Eye (tissue), 1 donor: Measurements from ENCODE around the gene CCDC178.
"Not testable (repeated sequence)": the region's sequence is repeated elsewhere in the genome, so short reads cannot be mapped to it uniquely, and the experiment has no call there.

Experiments used
- DNase-seq: peaks from one replicate; pipeline ENCODE4 v3.0.0-alpha.2; 2015

CCDC178 gene

DNA sequence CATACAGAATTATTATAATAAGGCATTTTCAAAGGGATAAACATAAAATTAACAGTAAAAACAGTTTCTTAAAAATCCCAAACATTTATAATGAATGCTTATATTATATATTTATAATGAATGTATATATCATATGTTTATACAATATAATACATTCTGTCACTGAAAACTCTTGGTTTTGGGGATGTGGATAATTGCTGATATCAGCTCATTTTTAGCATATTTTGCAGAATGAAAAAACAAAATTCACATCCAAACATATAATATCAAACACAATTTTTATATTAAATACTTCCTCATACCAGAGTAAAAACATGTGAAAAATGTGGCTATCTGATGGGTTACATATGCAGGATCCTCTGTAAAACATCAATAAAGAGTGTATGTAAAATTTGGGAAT is 465.0 kb downstream of the CCDC178 start:
- DNase-seq: no peak

DNA sequence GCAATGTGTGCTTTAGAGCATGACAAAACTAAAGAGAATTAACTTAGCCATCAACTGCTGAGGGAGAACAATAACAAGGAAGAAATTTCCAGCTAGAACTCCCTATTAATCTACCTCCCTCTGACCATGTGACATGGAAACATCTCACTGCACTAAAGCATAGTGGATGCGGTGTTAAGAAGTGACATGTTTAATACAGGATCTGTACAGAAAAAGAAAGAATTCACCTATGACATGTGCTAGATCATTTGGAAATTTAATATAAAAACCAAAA is 465.4 kb downstream of the CCDC178 start:
- no peak for DNase-seq

DNA sequence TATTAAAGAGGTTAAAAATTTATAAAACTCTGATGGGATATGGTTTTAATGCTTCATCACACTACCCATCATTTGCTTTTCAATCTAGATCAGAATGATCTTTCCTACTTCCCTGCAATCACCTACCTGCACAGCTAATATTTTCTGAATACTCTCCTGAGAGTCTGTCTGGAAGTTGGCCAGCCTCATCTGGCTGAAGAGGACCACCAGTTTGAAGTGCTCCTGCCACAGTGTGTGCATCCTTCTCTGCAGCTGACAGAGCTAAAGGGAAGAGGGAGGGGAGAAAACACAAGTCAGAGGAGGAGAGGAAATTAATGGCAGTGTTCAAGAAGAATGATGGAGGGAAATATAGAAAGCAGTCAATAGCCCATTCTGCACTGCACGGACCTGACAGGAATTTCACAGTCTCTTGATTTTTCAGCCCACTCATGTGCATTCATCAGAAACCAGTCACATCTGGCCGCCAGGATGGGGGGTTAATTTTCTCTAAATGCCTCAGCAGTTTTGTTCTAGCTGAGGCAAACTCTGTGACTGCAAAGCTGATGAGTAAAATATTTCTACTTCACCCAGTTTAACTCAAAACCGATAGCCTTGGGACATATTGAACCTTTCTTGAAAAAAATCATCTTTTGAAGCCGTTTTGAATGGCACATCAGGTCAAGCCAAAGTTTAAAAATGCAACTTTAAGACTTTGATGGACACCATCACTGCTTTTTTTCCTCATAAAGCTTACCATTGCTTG is 465.9 kb downstream of the CCDC178 start:
- DNase-seq: peak; percentile 77

DNA sequence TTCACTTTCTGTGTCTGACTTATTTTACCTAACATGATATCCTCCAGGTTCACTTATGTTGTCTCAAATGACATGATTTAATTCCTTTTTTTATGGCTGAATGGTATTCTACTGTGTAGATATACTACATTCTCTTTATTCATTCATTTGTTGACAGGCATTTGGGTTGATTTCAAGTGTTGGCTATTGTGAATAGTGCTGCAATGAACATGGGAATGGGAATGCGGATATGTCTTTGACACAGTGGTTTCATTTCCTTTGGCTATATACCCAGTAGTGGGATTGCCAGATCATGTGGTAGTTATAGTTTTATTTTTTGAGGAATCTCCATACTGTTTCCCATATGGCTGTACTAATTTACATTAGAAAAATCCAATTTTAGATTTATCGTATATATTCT is 472.3 kb downstream of the CCDC178 start:
- no peak for DNase-seq

DNA sequence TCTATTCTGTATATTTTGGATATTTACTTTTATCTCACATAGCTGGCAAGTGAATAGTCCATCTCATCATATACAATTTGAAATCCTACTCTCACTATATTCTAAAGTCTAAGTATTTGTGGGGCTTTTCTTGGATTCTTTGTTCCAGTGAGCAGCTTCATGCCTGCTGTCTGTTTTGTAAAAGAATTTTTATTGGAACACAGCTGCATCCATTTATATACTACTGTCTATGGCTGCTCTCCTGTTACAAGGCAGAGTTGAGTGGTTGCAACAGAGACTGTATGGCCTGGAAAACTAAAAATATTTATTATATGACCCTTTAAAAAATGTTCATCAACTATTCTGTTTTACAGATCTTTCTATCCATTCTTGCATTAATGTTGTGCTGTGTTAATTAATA is 474.4 kb downstream of the CCDC178 start:
- DNase-seq: no peak

DNA sequence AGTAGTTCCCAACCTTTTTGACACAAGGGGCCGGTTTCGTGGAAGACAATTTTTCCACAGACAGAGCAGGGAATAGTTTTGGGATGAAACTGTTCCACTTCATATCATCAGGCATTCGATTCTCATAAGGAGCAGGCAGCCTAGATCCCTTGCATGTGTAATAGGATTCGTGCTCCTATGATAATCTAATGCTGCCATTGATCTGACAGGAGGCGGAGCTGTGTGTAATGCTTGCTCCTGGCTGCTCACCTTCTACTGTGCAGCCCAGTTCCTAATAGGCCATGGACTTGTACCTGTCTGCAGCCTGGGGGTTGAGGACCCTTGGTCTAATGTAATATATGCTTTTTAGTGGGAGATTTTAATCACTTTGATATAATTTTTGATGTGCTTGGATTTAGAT is 479.0 kb downstream of the CCDC178 start:
- DNase-seq: no peak

DNA sequence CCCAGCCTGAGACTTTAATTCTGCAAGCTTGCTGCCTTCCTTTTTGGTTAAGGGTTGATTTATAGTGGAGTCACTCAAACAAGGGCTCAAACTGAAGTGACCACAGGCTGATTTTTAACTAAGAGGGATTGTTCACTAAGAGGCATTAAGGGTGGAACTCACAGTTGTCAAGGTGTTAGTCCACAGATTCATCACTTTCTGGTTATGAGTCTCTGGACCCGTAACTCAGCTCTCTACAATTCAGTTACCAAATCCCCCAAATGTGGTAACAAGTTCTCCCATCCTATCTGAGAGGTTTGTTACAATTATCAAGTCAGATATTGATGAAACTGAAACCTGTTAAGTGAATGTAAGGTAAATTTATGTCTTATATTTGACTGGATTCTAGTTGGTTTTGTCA is 481.8 kb downstream of the CCDC178 start:
- no peak for DNase-seq

DNA sequence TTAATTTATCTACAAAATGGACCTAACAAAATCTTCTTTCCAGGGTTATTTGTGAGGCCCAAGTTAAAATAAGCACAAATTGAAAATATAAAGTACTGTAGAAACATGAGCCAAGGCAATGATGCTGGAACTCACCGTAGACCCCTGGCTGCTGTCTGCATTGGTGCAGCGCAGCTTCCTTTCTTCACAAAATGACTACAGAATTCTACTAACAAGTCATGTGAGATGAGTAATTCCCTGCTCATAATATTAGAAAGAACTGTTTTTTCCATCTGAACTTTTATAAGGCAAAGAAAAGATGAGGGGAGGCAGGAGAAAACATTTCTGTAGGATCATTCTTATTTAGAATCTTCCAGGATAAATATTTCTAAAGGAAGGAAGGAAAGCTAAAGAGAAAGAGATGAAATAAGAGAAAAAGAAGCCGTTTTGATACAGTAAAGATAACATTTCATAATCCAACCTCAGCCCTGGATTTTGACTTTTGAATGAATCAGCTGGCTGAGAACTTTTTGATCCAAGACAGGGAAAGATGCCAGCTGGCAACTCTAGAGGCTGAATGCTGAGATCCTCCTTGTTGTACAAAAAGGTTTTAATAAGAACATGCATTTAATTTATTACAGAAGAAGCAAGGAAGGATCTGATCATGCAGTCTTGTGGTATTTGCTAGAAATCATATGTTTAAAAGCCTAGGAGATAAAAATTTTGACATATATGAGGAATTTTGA is 483.8 kb downstream of the CCDC178 start:
- DNase-seq: peak; percentile 55

DNA sequence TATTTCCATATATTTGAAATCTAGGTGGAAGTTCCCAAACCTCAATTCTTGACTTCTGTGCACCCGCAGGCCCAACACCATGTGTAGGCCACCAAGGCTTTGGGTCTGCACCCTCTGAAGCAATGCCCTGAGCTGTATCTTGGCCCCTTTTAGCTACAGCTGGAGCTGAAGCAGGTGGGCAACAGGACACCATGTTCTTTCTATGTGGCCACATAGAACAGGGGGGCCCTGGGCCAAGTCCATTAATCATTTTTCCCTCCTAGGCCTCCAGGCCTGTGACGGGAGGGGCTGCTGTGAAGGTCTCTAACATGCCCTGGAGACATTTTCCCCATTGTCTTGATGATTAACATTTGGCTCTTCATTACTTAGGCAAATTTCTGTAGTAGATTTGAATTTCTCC is 488.2 kb downstream of the CCDC178 start:
- DNase-seq: not testable (repeated sequence)

DNA sequence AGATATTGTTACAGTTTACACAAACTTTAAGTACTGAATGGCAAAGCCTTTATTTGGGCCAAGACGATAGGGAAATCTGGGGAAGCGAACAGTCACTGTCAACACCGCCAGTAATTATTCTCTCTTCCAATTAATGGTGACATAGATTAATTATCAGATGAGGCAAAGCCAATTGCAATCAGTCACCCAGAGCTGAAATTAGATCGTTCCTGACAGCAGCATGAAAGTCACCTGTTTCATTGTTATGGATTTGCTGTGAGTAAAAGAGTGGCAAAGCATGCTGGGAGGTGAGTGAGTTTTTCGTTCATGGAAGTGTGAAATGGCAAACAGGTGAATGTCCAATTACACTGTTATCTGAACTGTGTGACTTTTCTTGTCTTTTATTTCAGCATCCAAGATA is 502.9 kb downstream of the CCDC178 start:
- peak; percentile 79 for DNase-seq

DNA sequence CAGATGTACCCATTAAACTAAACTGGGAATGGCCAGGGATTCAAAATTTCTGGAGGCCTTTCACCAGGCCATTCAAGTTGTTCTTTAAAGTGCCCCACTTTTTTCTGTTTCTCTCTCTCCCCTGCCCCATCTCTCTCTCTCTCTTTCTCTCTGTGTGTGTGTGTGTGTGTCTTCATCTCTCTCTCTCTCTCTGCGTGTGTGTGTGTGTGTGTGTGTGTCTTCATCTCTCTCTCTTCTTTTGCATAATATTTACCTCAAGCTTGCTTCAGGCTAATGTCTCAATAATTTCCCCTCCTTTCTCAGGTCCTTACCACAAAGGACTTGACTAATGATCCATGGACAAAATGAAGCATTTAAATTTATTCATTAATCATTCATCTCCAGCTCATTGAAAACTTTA is 503.5 kb downstream of the CCDC178 start:
- peak; percentile 69 for DNase-seq

DNA sequence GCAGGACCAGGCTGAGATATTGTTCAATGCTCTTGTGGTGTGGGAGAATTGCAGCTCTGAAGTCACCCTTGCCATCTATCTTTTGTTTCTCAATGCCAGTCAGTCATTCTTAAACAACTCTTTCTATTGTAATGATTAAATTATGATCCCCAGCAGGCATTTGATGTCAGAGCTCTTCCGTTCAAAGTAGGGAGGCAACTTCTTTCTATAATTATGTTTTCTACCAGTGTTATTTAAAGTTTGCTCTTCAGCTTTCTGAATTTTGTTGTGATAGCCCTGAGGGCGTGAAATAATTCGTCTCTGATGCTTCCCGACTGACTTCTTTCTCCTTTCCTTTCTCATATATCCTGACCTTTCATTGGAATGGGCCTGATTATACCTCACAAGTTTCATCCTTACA is 506.3 kb downstream of the CCDC178 start:
- DNase-seq: no peak

DNA sequence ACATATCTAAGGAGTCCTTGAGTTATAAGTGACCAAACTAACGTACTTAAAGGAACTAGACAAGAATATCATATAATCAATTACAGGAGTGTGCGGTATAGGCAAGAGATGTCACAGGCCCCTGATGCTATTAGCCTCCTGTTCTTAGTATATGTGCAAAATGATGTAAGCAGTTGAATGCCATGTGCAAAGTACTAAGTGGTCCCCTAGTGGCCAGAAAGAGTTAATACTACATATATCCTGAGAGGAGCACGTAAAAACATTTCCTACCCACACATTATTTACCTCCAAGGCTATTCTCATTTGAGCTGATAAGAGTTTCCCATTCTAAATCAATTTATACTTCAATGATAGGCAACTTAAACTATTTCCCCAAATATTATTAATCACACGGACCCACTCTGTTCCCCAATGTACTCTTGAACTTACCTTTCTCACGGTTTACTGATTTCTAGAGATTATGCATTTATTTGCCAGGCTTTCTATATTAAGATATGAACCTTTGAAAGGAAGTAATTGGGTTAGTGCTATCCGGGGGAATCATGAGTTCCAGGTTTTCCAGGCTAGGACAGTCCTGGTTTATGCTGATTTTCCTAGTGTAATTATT is 509.7 kb downstream of the CCDC178 start:
- peak; percentile 48 for DNase-seq

DNA sequence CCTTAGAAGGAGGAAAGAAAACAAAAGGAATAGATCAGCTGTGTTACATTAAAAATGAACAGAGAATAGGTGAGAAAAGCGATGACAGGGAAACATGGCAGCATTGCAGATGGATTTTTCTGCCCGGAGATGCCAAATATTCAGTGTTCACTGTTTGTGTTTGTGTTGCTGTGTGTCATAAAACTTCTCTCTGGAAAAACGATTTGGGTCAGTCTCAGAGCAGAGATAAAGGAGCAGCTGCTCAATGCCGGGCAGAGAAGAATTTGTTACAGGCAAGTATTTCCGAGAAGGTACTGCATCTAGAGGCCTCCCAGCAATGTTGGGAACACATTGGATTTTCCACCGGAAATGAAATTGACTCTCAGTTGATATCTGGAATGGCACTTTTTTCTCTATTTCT is 511.3 kb downstream of the CCDC178 start:
- no peak for DNase-seq

DNA sequence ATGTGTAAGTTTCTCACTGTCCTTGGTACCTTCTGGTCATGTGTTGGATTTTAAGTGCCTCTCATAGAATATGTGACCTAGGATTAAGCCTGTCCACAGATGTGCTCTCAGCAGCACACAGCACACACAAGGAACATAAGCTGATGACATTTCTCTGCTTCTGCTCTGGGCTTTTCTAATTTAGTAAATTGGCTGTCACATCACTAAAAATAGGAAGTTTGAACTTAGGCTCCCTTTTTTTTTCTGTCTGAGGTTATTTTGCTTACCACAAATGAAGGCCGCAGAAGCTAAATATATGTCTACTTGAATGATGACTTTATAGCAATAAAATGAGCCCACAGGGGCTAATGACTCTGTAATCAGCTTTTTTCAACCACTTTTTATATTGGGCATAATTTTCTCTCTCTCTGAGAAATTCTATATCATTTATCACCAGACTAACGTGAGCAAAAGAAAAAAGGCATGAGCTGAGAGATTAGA is 517.5 kb downstream of the CCDC178 start:
- no peak for DNase-seq

DNA sequence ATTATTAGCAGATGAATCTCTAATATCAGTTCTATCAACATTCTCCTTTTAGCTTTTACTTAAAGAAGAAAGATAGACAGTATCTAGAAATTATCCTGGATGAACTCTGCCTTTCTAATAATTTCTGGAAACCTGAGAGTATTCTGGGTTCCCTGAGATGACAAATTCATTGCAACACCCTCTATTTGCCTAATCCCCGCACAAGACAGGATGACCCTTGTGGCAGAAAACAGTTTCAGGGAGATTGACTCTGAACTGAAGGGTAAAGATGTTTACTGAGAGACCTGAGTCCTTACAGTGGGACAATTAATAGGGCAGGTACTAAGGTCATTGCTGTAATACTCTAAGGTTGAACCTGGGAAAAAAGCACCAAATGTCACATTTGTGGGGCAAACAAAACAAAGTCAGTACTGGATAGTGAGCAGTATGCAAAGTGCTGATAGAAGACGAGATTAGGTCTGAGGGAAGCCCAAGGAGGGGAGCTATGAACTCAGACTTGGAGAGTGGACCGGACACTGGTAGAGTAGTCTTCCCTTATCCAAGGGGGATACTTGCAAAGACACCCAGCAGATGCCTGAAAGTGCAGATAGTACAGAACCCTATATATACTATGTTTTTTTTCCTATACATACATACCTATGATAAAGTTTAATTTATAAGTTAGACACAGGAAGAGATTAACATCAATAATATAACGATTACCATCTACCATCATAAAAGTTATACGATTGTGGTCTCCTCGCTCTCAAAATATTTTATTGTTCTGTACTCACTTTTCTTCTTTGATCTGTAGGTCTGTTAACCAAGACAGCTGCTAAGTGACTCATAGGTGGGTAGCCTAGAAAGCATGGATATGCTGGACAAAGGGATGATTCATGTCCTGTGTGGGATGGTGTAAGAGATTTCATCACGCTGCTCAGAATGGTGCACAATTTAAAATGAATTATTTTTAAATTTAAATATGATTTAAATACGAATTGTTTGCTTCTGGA is 519.4 kb downstream of the CCDC178 start:
- DNase-seq: no peak

DNA sequence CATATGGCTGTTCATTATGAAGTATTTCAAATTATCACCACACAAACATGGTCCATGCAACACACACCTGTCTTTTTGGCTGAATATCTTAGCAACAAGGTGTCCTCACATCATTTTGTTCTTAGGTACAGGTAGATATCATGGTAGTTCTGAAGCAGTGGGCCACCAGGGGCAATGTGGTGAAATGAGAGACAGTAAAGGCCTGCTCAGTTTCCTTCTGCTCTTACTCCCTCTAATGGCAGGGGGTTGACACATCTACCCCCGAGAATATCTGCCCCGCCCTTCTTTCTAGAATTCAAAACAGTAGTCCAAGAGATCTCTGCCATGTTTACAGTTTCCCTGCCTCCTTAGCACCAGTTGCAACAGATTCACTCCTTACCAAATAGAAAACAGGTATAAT is 520.7 kb downstream of the CCDC178 start:
- DNase-seq: peak; percentile 39

DNA sequence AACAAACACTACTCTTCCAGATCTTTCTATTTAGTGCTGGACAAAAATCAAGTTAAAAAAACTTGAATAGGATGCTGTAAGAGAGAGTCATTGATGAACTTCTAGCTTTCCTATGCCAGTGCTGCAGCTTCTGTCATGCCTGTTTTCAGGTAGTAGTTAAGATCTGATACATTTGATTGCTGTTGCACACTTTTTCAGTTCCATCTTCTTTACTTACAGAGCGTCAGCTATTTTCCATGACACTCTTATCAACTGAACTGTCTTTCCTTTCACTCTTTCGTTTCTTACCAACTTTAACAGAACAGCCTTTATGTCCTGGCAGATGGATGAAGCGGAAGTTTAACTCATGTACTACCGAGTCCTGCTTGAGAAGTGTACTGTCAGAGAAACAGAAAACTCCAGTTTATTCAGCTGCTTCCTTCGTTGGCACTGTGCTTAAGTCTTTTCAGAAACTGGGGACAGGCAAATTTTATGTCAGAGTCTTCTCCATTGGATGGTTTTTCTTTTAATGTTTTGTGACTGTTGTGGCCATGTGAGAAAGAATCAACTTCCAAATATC is 521.8 kb downstream of the CCDC178 start:
- DNase-seq: no peak

DNA sequence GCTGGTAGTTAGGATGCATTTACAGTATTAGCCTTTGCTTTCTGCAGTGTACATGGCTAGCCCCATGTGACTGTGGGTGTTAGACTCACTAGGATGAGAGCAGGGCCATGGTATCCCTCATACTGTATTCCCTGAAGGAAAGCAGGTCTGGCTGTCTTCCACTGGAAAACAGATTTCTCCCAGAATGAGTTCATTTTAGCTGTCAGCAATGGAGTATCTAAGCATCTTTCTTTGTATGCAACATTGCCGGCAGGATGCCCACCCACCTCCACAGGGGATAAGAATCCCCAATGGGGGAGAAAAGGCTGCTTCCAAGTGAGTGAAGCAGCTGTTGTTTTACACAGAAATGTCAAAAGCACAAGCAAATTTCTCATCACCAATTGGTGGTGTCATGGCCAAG is 525.0 kb downstream of the CCDC178 start:
- DNase-seq: no peak

DNA sequence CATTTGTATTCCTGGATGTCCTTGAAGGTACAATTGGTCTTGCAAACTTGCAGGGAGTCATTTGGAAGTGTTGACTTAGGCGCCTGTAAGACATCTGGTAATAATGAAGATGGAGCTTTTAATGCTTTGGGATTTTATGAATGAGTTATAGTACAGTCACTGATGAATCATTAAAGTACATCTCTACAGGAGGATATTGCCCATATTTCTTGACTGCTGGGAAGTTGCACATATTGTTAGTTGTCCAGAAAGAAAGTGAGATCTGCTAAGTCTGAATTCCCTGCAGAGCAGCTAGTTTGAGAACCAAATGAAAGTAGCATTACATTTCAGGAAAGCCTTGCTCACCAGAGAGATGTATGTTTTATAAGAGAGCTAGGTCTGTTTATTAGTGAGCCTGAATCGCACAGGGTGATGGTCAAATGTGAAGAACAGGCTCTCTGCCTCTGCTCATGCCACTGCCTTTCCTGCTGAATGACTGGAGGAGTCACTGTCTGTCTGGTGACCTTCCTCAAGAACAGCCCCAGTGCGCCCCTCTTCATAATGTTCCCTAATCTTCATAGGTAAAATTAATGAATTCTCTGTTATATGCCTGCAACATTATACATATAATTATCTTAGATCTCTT is 528.7 kb downstream of the CCDC178 start:
- no peak for DNase-seq

DNA sequence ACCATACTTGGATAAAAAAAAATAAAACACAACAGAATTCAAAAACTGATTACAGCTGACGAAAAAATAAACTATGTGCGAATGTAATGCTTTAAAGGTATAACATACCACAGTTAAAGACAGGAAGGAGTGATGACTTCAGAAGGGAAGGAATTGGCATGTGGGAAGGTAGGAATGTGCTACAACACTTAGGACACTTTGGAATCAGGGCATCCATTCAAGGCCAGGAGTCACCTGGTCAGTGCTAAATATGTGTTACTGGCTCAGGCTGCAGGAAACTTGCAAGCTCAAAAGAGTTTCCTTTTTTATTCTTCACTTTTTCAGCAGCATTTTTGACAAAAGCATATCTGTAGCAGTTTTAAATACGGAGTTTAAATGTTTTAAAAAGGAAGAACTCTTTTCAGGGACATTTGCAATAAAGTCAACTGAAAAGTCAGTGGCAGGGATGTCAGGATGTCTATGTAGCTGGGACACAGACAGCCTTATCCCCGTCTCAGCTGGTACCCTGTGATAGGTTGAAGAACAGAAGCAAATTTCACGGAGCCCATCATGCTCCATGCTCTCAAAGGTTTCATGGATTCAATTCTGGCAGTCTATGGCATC is 529.7 kb downstream of the CCDC178 start:
- DNase-seq: no peak
